Measurements from ENCODE around the gene HNRNPH2. TPM values are rescaled to one million over a fixed set of nuclear protein-coding genes. Genes with fewer than 3 reads are reported as not detected.

Gene HNRNPH2
- polyA plus RNA-seq, 1 donor (not counting 4 experiments of a cell fraction or from before 2014, with no cell fraction given): 73.2 TPM

DNA sequence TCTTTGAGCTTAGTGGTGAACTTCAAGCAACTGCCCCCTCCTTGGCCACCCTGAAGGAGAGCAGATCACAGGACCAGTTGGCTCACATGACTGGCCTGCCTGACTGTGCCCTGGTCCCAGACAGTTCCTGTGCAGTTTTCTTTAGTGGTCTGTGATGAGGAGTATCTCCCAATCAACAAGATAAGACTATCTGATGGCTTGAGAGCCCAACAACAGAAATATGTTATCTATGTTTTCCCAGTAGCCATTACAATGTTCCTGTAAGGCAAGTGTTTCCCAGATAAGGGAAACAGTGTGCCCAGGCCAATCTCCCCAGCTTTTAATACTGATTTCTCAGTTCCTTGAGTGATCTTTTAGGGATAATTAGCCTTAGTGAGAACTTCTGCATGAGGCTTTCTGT is 45.3 kb upstream of the HNRNPH2 start:
- no peaks in the 10 kb centered on the region for H4K20me1 ChIP-seq (ENCODE audit: control insufficient read depth, extremely low read depth, insufficient read depth, low read length)
- TF ChIP-seq EZH2 (IDR thresholded peaks at IDR 0.05; ENCODE audit: low read length): no peak
- TF ChIP-seq, protein P1, sequence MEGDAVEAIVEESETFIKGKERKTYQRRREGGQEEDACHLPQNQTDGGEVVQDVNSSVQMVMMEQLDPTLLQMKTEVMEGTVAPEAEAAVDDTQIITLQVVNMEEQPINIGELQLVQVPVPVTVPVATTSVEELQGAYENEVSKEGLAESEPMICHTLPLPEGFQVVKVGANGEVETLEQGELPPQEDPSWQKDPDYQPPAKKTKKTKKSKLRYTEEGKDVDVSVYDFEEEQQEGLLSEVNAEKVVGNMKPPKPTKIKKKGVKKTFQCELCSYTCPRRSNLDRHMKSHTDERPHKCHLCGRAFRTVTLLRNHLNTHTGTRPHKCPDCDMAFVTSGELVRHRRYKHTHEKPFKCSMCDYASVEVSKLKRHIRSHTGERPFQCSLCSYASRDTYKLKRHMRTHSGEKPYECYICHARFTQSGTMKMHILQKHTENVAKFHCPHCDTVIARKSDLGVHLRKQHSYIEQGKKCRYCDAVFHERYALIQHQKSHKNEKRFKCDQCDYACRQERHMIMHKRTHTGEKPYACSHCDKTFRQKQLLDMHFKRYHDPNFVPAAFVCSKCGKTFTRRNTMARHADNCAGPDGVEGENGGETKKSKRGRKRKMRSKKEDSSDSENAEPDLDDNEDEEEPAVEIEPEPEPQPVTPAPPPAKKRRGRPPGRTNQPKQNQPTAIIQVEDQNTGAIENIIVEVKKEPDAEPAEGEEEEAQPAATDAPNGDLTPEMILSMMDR (optimal IDR thresholded peaks at IDR 0.05 in 1 of 3, IDR thresholded peaks at IDR 0.05 in 1 of 3, conservative IDR thresholded peaks at IDR 0.05 in 1 of 3; ENCODE audit: extremely low read depth in 1 of 3, insufficient read depth in 2 of 3, low read length in 3 of 3): no peak
- dilution Hi-C loops (cut with MboI; ENCODE audit: extremely low pct_ligation_motif_present, low sequenced_read_pairs): no loop called here
- H3K36me3 ChIP-seq (ENCODE audit: control insufficient read depth in 2 of 2, extremely low read depth in 1 of 2, insufficient read depth in 2 of 2, low read length in 2 of 2): no peaks in the 10 kb centered on the region
- no peak overlapping the region for H3K27ac ChIP-seq (ENCODE audit: control insufficient read depth, insufficient read depth, low read length)
- no peak overlapping the region for H3K4me3 ChIP-seq (ENCODE audit: control insufficient read depth in 2 of 3, extremely low read depth in 1 of 3, insufficient read depth in 2 of 3, low read depth in 1 of 3, low read length in 3 of 3)
- no peaks in the 10 kb centered on the region for H3K27me3 ChIP-seq (ENCODE audit: control insufficient read depth, extremely low read depth, insufficient read depth, low read length)
- no peaks in the 10 kb centered on the region for H3K79me2 ChIP-seq (ENCODE audit: control insufficient read depth, insufficient read depth, low read length)
- no peaks in the 10 kb centered on the region for H3K4me1 ChIP-seq (ENCODE audit: control insufficient read depth, extremely low read depth, insufficient read depth, low read length)
- no peak overlapping the region for H2AFZ ChIP-seq (ENCODE audit: control insufficient read depth, low read length)
- DNase-seq (ENCODE audit: low read depth, low spot score) (no peak), FAIRE-seq (no peak)
- H3K9me3 ChIP-seq (ENCODE audit: control insufficient read depth, low read depth, low read length): no peaks in the 10 kb centered on the region
- no peak overlapping the region for H3K9ac ChIP-seq (ENCODE audit: control insufficient read depth, extremely low read depth, insufficient read depth, low read length)
- no peaks in the 10 kb centered on the region for H3K9me1 ChIP-seq (ENCODE audit: control insufficient read depth, extremely low read depth, insufficient read depth, low read length)
- H3K4me2 ChIP-seq (ENCODE audit: control insufficient read depth, extremely low read depth, insufficient read depth, low read depth, low read length): no peak overlapping the region

DNA sequence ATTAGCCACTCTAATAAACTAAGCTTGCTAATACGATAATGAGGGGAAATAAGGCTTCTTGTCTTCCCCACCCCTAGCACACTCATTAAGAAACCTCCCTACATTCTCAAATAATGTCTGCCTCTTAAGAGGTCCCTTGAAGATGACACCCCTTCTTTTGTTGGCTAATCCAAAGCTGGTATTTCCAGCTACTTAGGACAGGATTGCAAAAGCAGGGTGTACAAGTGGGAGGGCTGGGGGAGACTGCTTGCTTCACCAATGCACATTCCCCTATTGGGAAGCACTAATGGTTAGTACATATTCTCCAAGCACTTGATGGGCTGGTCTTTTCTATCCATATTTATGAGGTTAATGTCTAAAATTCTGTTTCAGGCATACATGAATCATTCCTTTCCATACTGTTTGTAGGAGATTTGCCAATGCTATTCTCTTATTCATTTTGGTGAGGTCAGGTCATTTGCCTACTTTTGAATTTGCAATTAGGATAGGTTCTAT is 42.7 kb upstream of the HNRNPH2 start:
- H3K9me1 ChIP-seq (ENCODE audit: control insufficient read depth, extremely low read depth, insufficient read depth, low read length): no peaks in the 10 kb centered on the region
- no peak for FAIRE-seq
- no peaks in the 10 kb centered on the region for H3K36me3 ChIP-seq (ENCODE audit: control insufficient read depth in 2 of 2, extremely low read depth in 1 of 2, insufficient read depth in 2 of 2, low read length in 2 of 2)
- TF ChIP-seq, protein P1 (optimal IDR thresholded peaks at IDR 0.05 in 1 of 3, IDR thresholded peaks at IDR 0.05 in 1 of 3, conservative IDR thresholded peaks at IDR 0.05 in 1 of 3; ENCODE audit: extremely low read depth in 1 of 3, insufficient read depth in 2 of 3, low read length in 3 of 3): no peak
- TF ChIP-seq EZH2 (IDR thresholded peaks at IDR 0.05; ENCODE audit: low read length): no peak
- no peak overlapping the region for H3K27ac ChIP-seq (ENCODE audit: control insufficient read depth, insufficient read depth, low read length)
- dilution Hi-C loops (cut with MboI; ENCODE audit: extremely low pct_ligation_motif_present, low sequenced_read_pairs): no loop called here
- no peaks in the 10 kb centered on the region for H4K20me1 ChIP-seq (ENCODE audit: control insufficient read depth, extremely low read depth, insufficient read depth, low read length)
- no peaks in the 10 kb centered on the region for H3K27me3 ChIP-seq (ENCODE audit: control insufficient read depth, extremely low read depth, insufficient read depth, low read length)
- no peak overlapping the region for H3K4me3 ChIP-seq (ENCODE audit: control insufficient read depth in 2 of 3, extremely low read depth in 1 of 3, insufficient read depth in 2 of 3, low read depth in 1 of 3, low read length in 3 of 3)
- H3K4me1 ChIP-seq (ENCODE audit: control insufficient read depth, extremely low read depth, insufficient read depth, low read length): no peaks in the 10 kb centered on the region
- no peak for DNase-seq (ENCODE audit: low read depth, low spot score)
- no peak overlapping the region for H2AFZ ChIP-seq (ENCODE audit: control insufficient read depth, low read length)
- H3K4me2 ChIP-seq (ENCODE audit: control insufficient read depth, extremely low read depth, insufficient read depth, low read depth, low read length): no peak overlapping the region
- no peaks in the 10 kb centered on the region for H3K9me3 ChIP-seq (ENCODE audit: control insufficient read depth, low read depth, low read length)
- no peaks in the 10 kb centered on the region for H3K79me2 ChIP-seq (ENCODE audit: control insufficient read depth, insufficient read depth, low read length)
- H3K9ac ChIP-seq (ENCODE audit: control insufficient read depth, extremely low read depth, insufficient read depth, low read length): no peak overlapping the region
